Measurements from ENCODE around the gene CASK. TPM values are rescaled to one million over a fixed set of nuclear protein-coding genes. Genes with fewer than 3 reads are reported as not detected.

CASK gene
- total and polyA plus RNA-seq, 10 donors = 4.7 to 63.7 (median 42.8) TPM

DNA sequence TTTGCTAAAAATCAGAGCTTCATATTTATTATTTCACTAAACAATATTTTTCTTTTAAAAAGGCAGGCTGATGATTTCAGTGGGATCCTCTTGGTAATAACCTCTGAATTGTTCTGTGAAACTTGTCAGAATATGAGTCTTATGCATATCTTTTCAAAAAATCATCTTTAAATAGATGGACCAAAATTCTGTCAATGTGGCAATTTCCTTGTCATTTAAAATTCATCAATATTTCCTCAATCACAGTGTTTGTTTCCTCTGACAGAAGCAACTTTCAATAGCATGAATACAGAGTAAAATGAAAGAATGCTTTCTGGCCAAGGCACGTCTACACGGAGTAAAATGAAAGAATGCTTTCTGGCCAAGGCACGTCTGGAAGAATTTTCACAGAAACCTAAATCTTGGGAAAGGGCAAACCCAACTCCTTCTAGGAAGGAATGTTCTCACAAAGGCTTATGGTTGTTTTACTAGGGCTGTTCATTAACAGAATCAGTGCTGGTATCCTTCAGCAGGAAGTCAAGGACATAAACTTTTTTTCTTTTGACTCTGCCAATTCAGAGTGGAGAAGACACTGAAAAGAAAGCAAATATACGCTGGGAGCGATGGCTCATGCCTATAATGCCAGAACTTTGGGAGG lies 333.6 kb downstream of the CASK start:
- 61 to 83% (median 71%) methylated on average over 5 of the region's 5 CpGs for WGBS, 5 donors
- intact Hi-C loops (cut with DNase I; ENCODE audit: low total_unique reads) = no loop called here
- H3K36me3 ChIP-seq = no peaks in the 10 kb centered on the region
- TF ChIP-seq, protein P1, sequence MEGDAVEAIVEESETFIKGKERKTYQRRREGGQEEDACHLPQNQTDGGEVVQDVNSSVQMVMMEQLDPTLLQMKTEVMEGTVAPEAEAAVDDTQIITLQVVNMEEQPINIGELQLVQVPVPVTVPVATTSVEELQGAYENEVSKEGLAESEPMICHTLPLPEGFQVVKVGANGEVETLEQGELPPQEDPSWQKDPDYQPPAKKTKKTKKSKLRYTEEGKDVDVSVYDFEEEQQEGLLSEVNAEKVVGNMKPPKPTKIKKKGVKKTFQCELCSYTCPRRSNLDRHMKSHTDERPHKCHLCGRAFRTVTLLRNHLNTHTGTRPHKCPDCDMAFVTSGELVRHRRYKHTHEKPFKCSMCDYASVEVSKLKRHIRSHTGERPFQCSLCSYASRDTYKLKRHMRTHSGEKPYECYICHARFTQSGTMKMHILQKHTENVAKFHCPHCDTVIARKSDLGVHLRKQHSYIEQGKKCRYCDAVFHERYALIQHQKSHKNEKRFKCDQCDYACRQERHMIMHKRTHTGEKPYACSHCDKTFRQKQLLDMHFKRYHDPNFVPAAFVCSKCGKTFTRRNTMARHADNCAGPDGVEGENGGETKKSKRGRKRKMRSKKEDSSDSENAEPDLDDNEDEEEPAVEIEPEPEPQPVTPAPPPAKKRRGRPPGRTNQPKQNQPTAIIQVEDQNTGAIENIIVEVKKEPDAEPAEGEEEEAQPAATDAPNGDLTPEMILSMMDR (IDR thresholded peaks at IDR 0.05 in 8 of 11, conservative IDR thresholded peaks at IDR 0.05 in 3 of 11) = no peak
- TF ChIP-seq POLR2AphosphoS5 (IDR thresholded peaks at IDR 0.05) (no peak), POLR2A (IDR thresholded peaks at IDR 0.05) (no peak)
- DNase-seq = no peak
- no peak overlapping the region for H3K4me3 ChIP-seq
- no peak overlapping the region for H3K27ac ChIP-seq
- no peaks in the 10 kb centered on the region for H3K9me3 ChIP-seq
- no peaks in the 10 kb centered on the region for H3K4me1 ChIP-seq
- no peaks in the 10 kb centered on the region for H3K27me3 ChIP-seq (replicated peaks in 1 of 7)

DNA sequence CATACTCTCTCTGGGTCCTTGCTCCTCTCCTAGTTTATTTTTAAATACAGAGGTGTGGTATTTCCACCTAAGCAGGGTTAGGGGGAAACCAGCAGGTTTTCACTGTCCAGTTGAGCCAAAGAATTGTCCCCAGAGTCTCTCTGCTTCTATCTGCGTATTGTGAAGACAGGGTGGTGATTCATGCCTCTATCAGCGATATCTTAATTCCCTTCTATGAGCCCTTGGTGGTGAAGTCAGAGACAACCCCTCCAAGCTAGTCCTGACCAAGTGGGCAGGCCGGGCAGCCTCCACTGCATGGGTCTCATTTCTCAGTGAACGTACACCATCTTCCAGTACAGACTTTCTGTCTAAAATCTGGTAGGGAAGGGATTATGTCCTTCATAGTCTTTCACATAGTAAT lies 335.1 kb downstream of the CASK start:
- TF ChIP-seq POLR2AphosphoS5 (IDR thresholded peaks at IDR 0.05) (no peak), POLR2A (IDR thresholded peaks at IDR 0.05) (no peak)
- TF ChIP-seq, protein P1 (IDR thresholded peaks at IDR 0.05 in 8 of 11, conservative IDR thresholded peaks at IDR 0.05 in 3 of 11) = no peak
- Histone ChIP-seq H3K4me3 (no peak overlapping the region), H3K4me1 (no peaks in the 10 kb centered on the region), H3K36me3 (no peaks in the 10 kb centered on the region), H3K9me3 (no peaks in the 10 kb centered on the region), H3K27ac (no peak overlapping the region), H3K27me3 (replicated peaks in 1 of 7) (no peaks in the 10 kb centered on the region)
- intact Hi-C loops (cut with DNase I; ENCODE audit: low total_unique reads) = no loop called here
- no peak for DNase-seq
- WGBS, 5 donors = 80 to 100% (median 96%) methylated on average over 4 of the region's 4 CpGs

DNA sequence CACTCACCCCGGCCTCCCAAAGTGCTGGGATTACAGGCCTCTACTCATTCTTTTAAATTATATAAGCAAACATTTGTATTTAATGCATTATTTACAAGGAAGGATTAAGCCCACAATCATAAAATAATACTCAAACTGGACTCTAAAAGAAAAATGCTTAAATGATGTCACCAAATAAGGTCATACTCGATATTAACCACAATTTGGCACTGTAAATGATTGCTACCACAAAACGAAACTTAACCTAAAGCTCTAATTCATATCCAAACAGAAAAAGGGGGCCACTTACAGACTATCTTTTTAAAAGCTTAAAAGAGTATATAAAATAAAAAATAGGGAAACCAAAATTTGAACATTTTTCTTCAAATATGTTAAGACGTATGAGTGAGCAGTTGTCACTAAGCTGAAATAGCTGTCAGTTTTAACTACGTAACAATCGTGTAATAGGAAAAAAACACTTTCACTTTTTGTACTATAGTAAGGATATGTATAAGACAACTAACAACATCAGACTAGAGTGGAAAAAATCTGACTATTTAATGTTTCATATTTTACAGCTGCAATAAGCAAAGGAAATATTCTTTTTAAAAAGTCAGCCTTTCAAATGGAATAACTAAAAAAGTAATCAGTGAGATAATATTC lies 342.8 kb downstream of the CASK start:
- Histone ChIP-seq H3K27me3 (replicated peaks in 1 of 7) (no peaks in the 10 kb centered on the region), H3K9me3 (no peaks in the 10 kb centered on the region), H3K27ac (peak overlapping the region in 1 of 8 donors; percentile 28), H3K4me3 (no peak overlapping the region), H3K36me3 (peaks cover 0 to 26% (median 0%) of the 10 kb centered on the region in 6 donors), H3K4me1 (peaks cover 0 to 15% (median 0%) of the 10 kb centered on the region in 6 donors)
- DNase-seq = no peak
- intact Hi-C loops (cut with DNase I; ENCODE audit: low total_unique reads) = no loop called here
- WGBS, 5 donors = 25 to 63% (median 39%) methylated on average over 6 of the region's 6 CpGs
- TF ChIP-seq POLR2A (IDR thresholded peaks at IDR 0.05) (no peak), POLR2AphosphoS5 (IDR thresholded peaks at IDR 0.05) (no peak)
- TF ChIP-seq, protein P1 (IDR thresholded peaks at IDR 0.05 in 8 of 11, conservative IDR thresholded peaks at IDR 0.05 in 3 of 11) = no peak

DNA sequence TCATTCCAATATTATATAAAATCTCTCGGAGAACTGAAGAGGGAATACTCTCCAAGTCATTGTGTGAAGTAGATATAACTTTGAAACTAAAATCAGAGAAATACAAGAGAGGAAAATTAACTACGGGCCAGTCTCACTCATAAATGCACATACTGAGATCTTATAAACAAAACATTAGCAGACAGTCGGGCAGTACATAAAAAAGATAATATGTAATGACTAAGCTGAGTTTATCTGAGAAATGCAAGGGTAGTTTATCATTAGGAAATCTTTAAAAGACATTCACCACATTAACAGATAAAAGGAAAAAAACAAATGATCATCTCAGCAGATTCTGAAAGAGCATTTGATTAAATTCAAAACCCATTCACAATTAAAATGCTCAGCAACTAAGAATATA lies 359.5 kb downstream of the CASK start:
- DNase-seq = no peak
- Histone ChIP-seq H3K4me1 (peaks cover 0 to 32% (median 20%) of the 10 kb centered on the region in 6 donors), H3K9me3 (no peaks in the 10 kb centered on the region), H3K36me3 (peaks cover 0 to 8% (median 0%) of the 10 kb centered on the region in 6 donors), H3K27ac (no peak overlapping the region), H3K4me3 (no peak overlapping the region), H3K27me3 (replicated peaks in 1 of 7) (no peaks in the 10 kb centered on the region)
- WGBS, 5 donors = 79 to 87% (median 83%) methylated on average over 3 of the region's 3 CpGs
- intact Hi-C loops (cut with DNase I; ENCODE audit: low total_unique reads) = no loop called here
- TF ChIP-seq, protein P1 (IDR thresholded peaks at IDR 0.05 in 8 of 11, conservative IDR thresholded peaks at IDR 0.05 in 3 of 11) = no peak
- TF ChIP-seq POLR2AphosphoS5 (IDR thresholded peaks at IDR 0.05) (no peak), POLR2A (IDR thresholded peaks at IDR 0.05) (no peak)
